MCF 10A (cell line): ENCODE results near the gene SOCS3. TPM values are rescaled to one million over a fixed set of nuclear protein-coding genes. Genes with fewer than 3 reads are reported as not detected.

Experiments used
- BruUV-seq: library from RNA; stranded (reverse); fragments of 400-500 nt; replicated peaks from 2 replicates; lab custom pipeline; 2021; lab: Mats Ljungman, UMichigan
- CTCF ChIA-PET: fragments of 300-600 bp; sonication (Branson Sonifier 250); formaldehyde crosslinking; extraction: SDS; loops from one replicate; lab custom pipeline; 2021; ENCODE audit warnings: antibody characterized with exemption, inconsistent platforms; lab: Yijun Ruan, JAX
- POLR2A ChIA-PET: fragments of 300-600, 350-650 bp; sonication (Branson Sonifier 250); formaldehyde crosslinking; extraction: SDS; loops from one replicate; lab custom pipeline; 2020; ENCODE audit warnings: antibody characterized with exemption, inconsistent platforms; lab: Yijun Ruan, JAX
- DNase-seq: peaks from one replicate; pipeline ENCODE4 v3.0.0-alpha.2; 2018; ENCODE audit not compliant: unreplicated experiment
- H3K27ac Mint-ChIP-seq: one replicate; pipeline ENCODE4 v1.8.0; 2022; ENCODE audit warnings: mild to moderate bottlenecking, low read depth, mixed read lengths; ENCODE audit not compliant: unreplicated experiment
- H3K27me3 Mint-ChIP-seq: one replicate; pipeline ENCODE4 v1.8.0; 2022; ENCODE audit warnings: mixed read lengths; ENCODE audit not compliant: insufficient read depth, unreplicated experiment
- H3K36me3 Mint-ChIP-seq: one replicate; pipeline ENCODE4 v1.8.0; 2022; ENCODE audit warnings: mild to moderate bottlenecking, moderate library complexity, mixed read lengths; ENCODE audit not compliant: insufficient read depth, unreplicated experiment
- H3K4me1 Mint-ChIP-seq: one replicate; pipeline ENCODE4 v1.8.0; 2022; ENCODE audit warnings: mixed read lengths; ENCODE audit not compliant: insufficient read depth, unreplicated experiment
- H3K4me3 Mint-ChIP-seq: one replicate; pipeline ENCODE4 v1.8.0; 2022; ENCODE audit warnings: mild to moderate bottlenecking, moderate library complexity, mixed read lengths; ENCODE audit not compliant: unreplicated experiment
- H3K9me3 Mint-ChIP-seq: one replicate; pipeline ENCODE4 v1.8.0; 2022; ENCODE audit warnings: mixed read lengths; ENCODE audit not compliant: unreplicated experiment
- CTCF ChIP-seq: fragments of 200-600 bp; IDR thresholded peaks from one replicate; pipeline ENCODE4 v1.8.0; 2022; ENCODE audit warnings: antibody characterized with exemption, mild to moderate bottlenecking; ENCODE audit not compliant: unreplicated experiment
- intact Hi-C: fragments of 100-400 bp; cut with micrococcal nuclease; formaldehyde crosslinking; loops from 2 replicates; pipeline ENCODE4 v1.14.1; 2022
- total RNA-seq: library from RNA; stranded (reverse); gene quantifications from 2 replicates; pipeline ENCODE4 v1.2.3, GENCODE V29; 2022

Gene SOCS3
- total RNA-seq, 1 experiment from 2014 or later: 2.5 TPM

- intact Hi-C loops: no loop called here
- H3K27me3 Mint-ChIP-seq: no peaks in the 10 kb centered on the region
- ChIA-PET POLR2A (interaction anchor here (0.8 kb wide), 1 partner anchor 94 kb away, joined by 3 read pairs; no protein-coding TSS in a partner anchor), CTCF (interaction anchor here (1.6 kb wide), 1 partner anchor 15 kb away, joined by 7 read pairs; no protein-coding TSS in a partner anchor)
- no peaks in the 10 kb centered on the region for H3K9me3 Mint-ChIP-seq
- peaks cover 10% of the 10 kb centered on the region for H3K4me1 Mint-ChIP-seq
- no peak for TF ChIP-seq CTCF
- no peak overlapping the region for H3K27ac Mint-ChIP-seq
- no peak for DNase-seq
- no TSS peak for BruUV-seq
- no peak overlapping the region for H3K4me3 Mint-ChIP-seq
- peaks cover 33% of the 10 kb centered on the region for H3K36me3 Mint-ChIP-seq
These were observed 47.6 kb upstream of the SOCS3 start for GRCh38 chr17:78407387-78408000.

- H3K27me3 Mint-ChIP-seq: no peaks in the 10 kb centered on the region
- intact Hi-C loops: no loop called here
- ChIA-PET POLR2A (no interaction called here), CTCF (interaction anchor here (1.6 kb wide), 1 partner anchor 16 kb away, joined by 7 read pairs; no protein-coding TSS in a partner anchor)
- peak overlapping the region; percentile 19 for H3K27ac Mint-ChIP-seq
- peaks cover 10% of the 10 kb centered on the region for H3K4me1 Mint-ChIP-seq
- TF ChIP-seq CTCF: no peak
- no peak for DNase-seq
- H3K4me3 Mint-ChIP-seq: no peak overlapping the region
- H3K36me3 Mint-ChIP-seq: peaks cover 35% of the 10 kb centered on the region
- no peaks in the 10 kb centered on the region for H3K9me3 Mint-ChIP-seq
- BruUV-seq: no TSS peak
These were observed 47.0 kb upstream of the SOCS3 start for GRCh38 chr17:78406920-78407319.

GRCh38 chr17:78406396-78406795 is 46.5 kb upstream of the SOCS3 start:
- no peak overlapping the region for H3K4me3 Mint-ChIP-seq
- intact Hi-C loops: no loop called here
- no peaks in the 10 kb centered on the region for H3K9me3 Mint-ChIP-seq
- POLR2A ChIA-PET: interaction anchor here (0.9 kb wide), 1 partner anchor 14 kb away, joined by 3 read pairs; no protein-coding TSS in a partner anchor
- peaks cover 40% of the 10 kb centered on the region for H3K36me3 Mint-ChIP-seq
- H3K27ac Mint-ChIP-seq: no peak overlapping the region
- H3K27me3 Mint-ChIP-seq: no peaks in the 10 kb centered on the region
- H3K4me1 Mint-ChIP-seq: peaks cover 10% of the 10 kb centered on the region
- no peak for TF ChIP-seq CTCF
- BruUV-seq: no TSS peak
- no peak for DNase-seq
- CTCF ChIA-PET: no interaction called here

- Mint-ChIP-seq H3K4me3 (no peak overlapping the region), H3K9me3 (no peaks in the 10 kb centered on the region), H3K27me3 (no peaks in the 10 kb centered on the region), H3K36me3 (peaks cover 55% of the 10 kb centered on the region), H3K4me1 (peaks cover 4% of the 10 kb centered on the region), H3K27ac (no peak overlapping the region)
- no peak for DNase-seq
- BruUV-seq: no TSS peak
- TF ChIP-seq CTCF: no peak
- intact Hi-C loops: no loop called here
- CTCF ChIA-PET: no interaction called here
- POLR2A ChIA-PET: interaction anchor here (0.6 to 1.2 kb wide), 3 partner anchors 18 to 42 kb away, joined by 3 to 4 read pairs (median 3); no protein-coding TSS in a partner anchor
These were observed 43.9 kb upstream of the SOCS3 start for GRCh38 chr17:78403822-78404221.
